Measurements from ENCODE around the gene SETD2. TPM values are rescaled to one million over a fixed set of nuclear protein-coding genes. Genes with fewer than 3 reads are reported as not detected.

The SETD2 gene
- polyA plus RNA-seq, 1 experiment = 30.8 TPM

- CTCF ChIA-PET = no interaction called here
- DNase-seq (ENCODE audit: low read depth, low spot score) = no peak
- POLR2A ChIA-PET = interaction anchor here (0.6 kb wide), 1 partner anchor 52 kb away, joined by 3 read pairs; no protein-coding TSS in a partner anchor
- Histone ChIP-seq H3K9me3 (ENCODE audit: control insufficient read depth, insufficient read depth, low read length) (no peaks in the 10 kb centered on the region; the same call in 1 of the 2 replicates), H3K27ac (ENCODE audit: low read depth, low read length) (no peak overlapping the region), H3K27me3 (ENCODE audit: control insufficient read depth, insufficient read depth, low read length) (no peaks in the 10 kb centered on the region), H3K4me3 (ENCODE audit: low read depth, low read length) (no peak overlapping the region)
- no peak for TF ChIP-seq CTCF (IDR thresholded peaks at IDR 0.05; ENCODE audit: low read depth, low read length)
Observed at GRCh38 chr3:46987743-46988401, 176.0 kb downstream of the SETD2 start.

- Histone ChIP-seq H3K27ac (ENCODE audit: low read depth, low read length) (no peak overlapping the region), H3K9me3 (ENCODE audit: control insufficient read depth, insufficient read depth, low read length) (no peaks in the 10 kb centered on the region; the same call in 1 of the 2 replicates), H3K4me3 (ENCODE audit: low read depth, low read length) (no peak overlapping the region), H3K27me3 (ENCODE audit: control insufficient read depth, insufficient read depth, low read length) (no peaks in the 10 kb centered on the region)
- no peak for DNase-seq (ENCODE audit: low read depth, low spot score)
- TF ChIP-seq CTCF (IDR thresholded peaks at IDR 0.05; ENCODE audit: low read depth, low read length) = no peak
- ChIA-PET CTCF (no interaction called here), POLR2A (interaction anchor here (0.6 kb wide), 1 partner anchor 52 kb away, joined by 3 read pairs; no protein-coding TSS in a partner anchor)
Observed at GRCh38 chr3:46987319-46987742, 176.6 kb downstream of the SETD2 start.

- no peak for DNase-seq (ENCODE audit: low read depth, low spot score)
- no peak for TF ChIP-seq CTCF (IDR thresholded peaks at IDR 0.05; ENCODE audit: low read depth, low read length)
- Histone ChIP-seq H3K4me3 (ENCODE audit: low read depth, low read length) (no peak overlapping the region), H3K27me3 (ENCODE audit: control insufficient read depth, insufficient read depth, low read length) (no peaks in the 10 kb centered on the region), H3K27ac (ENCODE audit: low read depth, low read length) (no peak overlapping the region), H3K9me3 (ENCODE audit: control insufficient read depth, insufficient read depth, low read length) (no peaks in the 10 kb centered on the region; the same call in 1 of the 2 replicates)
- POLR2A ChIA-PET = interaction anchor here (0.6 kb wide), 1 partner anchor 51 kb away, joined by 3 read pairs; no protein-coding TSS in a partner anchor
- CTCF ChIA-PET = no interaction called here
Observed at GRCh38 chr3:46986782-46987310, 177.1 kb downstream of the SETD2 start.

GRCh38 chr3:46986055-46986730 lies 177.7 kb downstream of the SETD2 start:
- no peak for DNase-seq (ENCODE audit: low read depth, low spot score)
- H3K9me3 ChIP-seq (ENCODE audit: control insufficient read depth, insufficient read depth, low read length) = no peaks in the 10 kb centered on the region; the same call in 1 of the 2 replicates
- no peaks in the 10 kb centered on the region for H3K27me3 ChIP-seq (ENCODE audit: control insufficient read depth, insufficient read depth, low read length)
- no peak overlapping the region for H3K27ac ChIP-seq (ENCODE audit: low read depth, low read length)
- H3K4me3 ChIP-seq (ENCODE audit: low read depth, low read length) = no peak overlapping the region
- ChIA-PET POLR2A (no interaction called here), CTCF (no interaction called here)
- no peak for TF ChIP-seq CTCF (IDR thresholded peaks at IDR 0.05; ENCODE audit: low read depth, low read length)

GRCh38 chr3:46985588-46985987 lies 178.3 kb downstream of the SETD2 start:
- no peak overlapping the region for H3K4me3 ChIP-seq (ENCODE audit: low read depth, low read length)
- no peak for DNase-seq (ENCODE audit: low read depth, low spot score)
- H3K27me3 ChIP-seq (ENCODE audit: control insufficient read depth, insufficient read depth, low read length) = no peaks in the 10 kb centered on the region
- ChIA-PET POLR2A (no interaction called here), CTCF (no interaction called here)
- H3K9me3 ChIP-seq (ENCODE audit: control insufficient read depth, insufficient read depth, low read length) = no peaks in the 10 kb centered on the region; the same call in 1 of the 2 replicates
- no peak for TF ChIP-seq CTCF (IDR thresholded peaks at IDR 0.05; ENCODE audit: low read depth, low read length)
- H3K27ac ChIP-seq (ENCODE audit: low read depth, low read length) = no peak overlapping the region
